Brain pericyte (primary cell): ENCODE measurements around the gene SLC25A22.

Experiments
- DNase-seq: peaks from one replicate; pipeline ENCODE4 v3.0.0-alpha.2; 2012; ENCODE audit warnings: low read depth, low spot score

SLC25A22 gene

GRCh38 chr11:790721-791564, 7.1 kb downstream of the SLC25A22 start:
- DNase-seq, result no peak

GRCh38 chr11:789943-790342, 8.1 kb downstream of the SLC25A22 start, which contains the start of gene CEND1:
Gene CEND1, minus strand, starts transcription at chr11:790090. Its CDS starts 1,514 bp downstream, at chr11:788576.
- no peak for DNase-seq

GRCh38 chr11:788953-789940, 8.8 kb downstream of the SLC25A22 start:
- DNase-seq, result no peak

GRCh38 chr11:788009-788640, 10.0 kb downstream of the SLC25A22 start:
- no peak for DNase-seq

- DNase-seq, result no peak
These were observed 10.9 kb downstream of the SLC25A22 start for GRCh38 chr11:787084-787675.

GRCh38 chr11:786235-787083, 11.6 kb downstream of the SLC25A22 start:
- DNase-seq, result no peak

- no peak for DNase-seq
These were observed 14.5 kb downstream of the SLC25A22 start for GRCh38 chr11:783581-784015.

- DNase-seq, result no peak
These were observed 15.6 kb downstream of the SLC25A22 start for GRCh38 chr11:782264-783174.

GRCh38 chr11:779955-780532, 18.0 kb downstream of the SLC25A22 start:
- no peak for DNase-seq

GRCh38 chr11:778976-779954, 18.8 kb downstream of the SLC25A22 start:
- DNase-seq, result no peak

GRCh38 chr11:777288-778255, 20.5 kb downstream of the SLC25A22 start, which contains the start of gene GATD1:
Gene GATD1, minus strand, starts transcription at chr11:777487. Its CDS starts 25 bp downstream, at chr11:777462.
- DNase-seq, result no peak

- no peak for DNase-seq
These were observed 21.4 kb downstream of the SLC25A22 start for GRCh38 chr11:776561-777287.

- DNase-seq, result no peak
These were observed 21.9 kb downstream of the SLC25A22 start for GRCh38 chr11:776263-776560.

GRCh38 chr11:774873-775592, 23.0 kb downstream of the SLC25A22 start:
- DNase-seq, result no peak

GRCh38 chr11:773830-774229, 24.3 kb downstream of the SLC25A22 start:
- DNase-seq, result no peak
